ENCODE measurements around the gene SHISA7.

DNA sequence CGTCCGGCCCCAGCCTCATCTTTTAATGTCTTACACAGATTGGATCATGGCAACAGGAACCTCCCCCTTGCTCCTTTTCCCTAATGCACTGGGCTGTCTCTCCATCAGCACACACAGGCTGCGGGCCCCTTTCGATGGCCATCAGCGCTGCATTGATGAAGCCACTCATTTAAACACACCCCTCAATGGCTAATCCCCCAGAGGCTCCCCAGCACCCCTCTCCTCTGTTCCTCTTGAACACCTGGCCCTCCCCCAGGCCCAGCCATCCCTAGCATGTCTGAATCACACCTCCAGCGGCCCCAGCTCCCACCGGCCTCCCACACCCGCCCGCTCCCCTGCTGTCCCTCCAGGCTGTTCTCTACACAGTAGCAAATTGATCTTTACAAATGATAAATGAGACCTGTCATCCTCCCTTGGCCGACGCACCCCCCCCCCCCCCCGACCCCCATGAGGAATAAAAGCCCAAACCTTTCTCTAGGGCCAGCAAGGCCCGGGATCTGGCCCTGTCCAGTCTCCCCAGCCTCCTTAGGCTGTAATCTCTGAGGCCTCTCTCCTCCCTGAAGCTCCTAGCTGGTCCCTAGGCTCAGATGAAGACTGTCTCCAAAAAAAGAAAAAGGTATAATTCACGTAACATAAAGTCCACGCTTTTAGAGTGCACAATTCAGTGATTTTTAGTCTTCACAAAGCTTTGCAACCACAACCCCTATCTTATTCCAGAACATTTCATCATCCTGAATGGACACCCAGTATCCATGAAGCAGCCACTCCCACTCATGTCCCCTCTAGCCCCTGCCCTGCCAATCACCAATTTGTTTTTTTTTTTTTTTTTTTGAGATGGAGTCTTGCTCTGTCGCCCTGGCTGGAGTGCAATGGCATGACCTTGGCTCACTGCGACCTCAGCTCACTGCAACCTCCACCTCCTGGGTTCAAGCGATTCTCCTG lies 50.0 kb downstream of the SHISA7 start:
- TF ChIP-seq GATA1 (IDR thresholded peaks at IDR 0.05; ENCODE audit: low read depth, low read length) (no peak), POLR2A (IDR thresholded peaks at IDR 0.05; ENCODE audit: low read length) (no peak)
